Tibial nerve (tissue), 4 donors: Measurements from ENCODE around the gene FYCO1. TPM values are rescaled to one million over a fixed set of nuclear protein-coding genes. Genes with fewer than 3 reads are reported as not detected.

Experiments used
- DNase-seq, 2 donors: peaks; one replicate each; pipeline ENCODE4 v3.0.0-alpha.2; 2019; ENCODE audit warnings: low spot score in 2 of 2
- H3K27ac ChIP-seq, 4 donors: fragments of 200-600 bp; sonication (generic) in 3 of 4; one replicate each; pipeline ENCODE4 v1.5.1; 2017 to 2019; ENCODE audit warnings: mild to moderate bottlenecking in 1 of 4
- H3K27me3 ChIP-seq, 2 donors: fragments of 200-600 bp; sonication (generic) in 1 of 2; one replicate each; pipeline versions ENCODE4 v1.5.1 to v1.6.0; 2017 to 2019
- H3K36me3 ChIP-seq, 3 donors: fragments of 200-600 bp; sonication (generic); one replicate each; pipeline ENCODE4 v1.5.1; 2018 to 2019
- H3K4me1 ChIP-seq, 4 donors: fragments of 200-600 bp; sonication (generic) in 3 of 4; one replicate each; pipeline ENCODE4 v1.5.1; 2017 to 2019
- H3K4me3 ChIP-seq, 4 donors: fragments of 200-600 bp; sonication (generic) in 3 of 4; one replicate each; pipeline ENCODE4 v1.5.1; 2017 to 2019; ENCODE audit warnings: mild to moderate bottlenecking in 1 of 4, moderate library complexity in 1 of 4
- H3K9me3 ChIP-seq, 4 donors: fragments of 200-600 bp; sonication (generic) in 3 of 4; one replicate each; pipeline ENCODE4 v1.5.1; 2017 to 2019
- CTCF ChIP-seq, 5 experiments: fragments of 200-600 bp in 3 of 5; fragments of 450-650 bp in 2 of 5; sonication (generic) in 3 of 5; IDR thresholded peaks; one replicate each; pipeline ENCODE4 v1.5.1; 2016 to 2019; ENCODE audit warnings: antibody characterized with exemption in 5 of 5, mild to moderate bottlenecking in 3 of 5, moderate library complexity in 2 of 5
- EP300 ChIP-seq, 2 donors: sonication (generic); formaldehyde crosslinking; IDR thresholded peaks; one replicate each; pipeline ENCODE4 v1.6.1; 2017; ENCODE audit warnings: antibody characterized with exemption in 2 of 2, mild to moderate bottlenecking in 1 of 2
- POLR2A ChIP-seq, 2 donors: fragments of 450-650 bp; IDR thresholded peaks; one replicate each; pipeline ENCODE4 v1.6.1; 2017; ENCODE audit warnings: antibody characterized with exemption in 2 of 2, mild to moderate bottlenecking in 2 of 2, moderate library complexity in 2 of 2
- WGBS, 2 donors: methylation state at CpG; one replicate each; pipeline ENCODE4 v1.1.5; 2018; 5-methylcytosine and 5-hydroxymethylcytosine counted together
- total RNA-seq, 4 donors: library from RNA; depleted of rRNA; stranded (reverse); fragments of >200 nt; gene quantifications; one replicate each; pipeline ENCODE4 v1.1.0, GENCODE V29; 2016

Gene FYCO1
- total RNA-seq, 4 donors from 2014 or later, result 61.7 to 85.2 (median 67.9) TPM

GRCh38 chr3:45968149-45968548, 27.5 kb downstream of the FYCO1 start:
- Histone ChIP-seq H3K4me1 (no peaks in the 10 kb centered on the region), H3K9me3 (no peaks in the 10 kb centered on the region), H3K4me3 (no peak overlapping the region), H3K27me3 (no peaks in the 10 kb centered on the region), H3K27ac (no peak overlapping the region), H3K36me3 (peaks cover 3 to 98% (median 59%) of the 10 kb centered on the region in 3 donors)
- WGBS, 2 donors, result 82 to 86% methylated on average over 7 to 9 of the region's 9 CpGs
- TF ChIP-seq CTCF (IDR thresholded peaks at IDR 0.05) (no peak), POLR2A (IDR thresholded peaks at IDR 0.05) (no peak), EP300 (IDR thresholded peaks at IDR 0.05) (no peak)
- no peak for DNase-seq

GRCh38 chr3:45967724-45968123, 27.9 kb downstream of the FYCO1 start:
- Histone ChIP-seq H3K36me3 (peaks cover 3 to 98% (median 56%) of the 10 kb centered on the region in 3 donors), H3K4me1 (no peaks in the 10 kb centered on the region), H3K27me3 (no peaks in the 10 kb centered on the region), H3K9me3 (no peaks in the 10 kb centered on the region), H3K4me3 (no peak overlapping the region), H3K27ac (no peak overlapping the region)
- no peak for DNase-seq
- 75 to 80% methylated on average over 8 of the region's 8 CpGs for WGBS, 2 donors
- TF ChIP-seq CTCF (IDR thresholded peaks at IDR 0.05), result no peak

- no peak for DNase-seq
- TF ChIP-seq EP300 (IDR thresholded peaks at IDR 0.05), result no peak
- no peak for TF ChIP-seq CTCF (IDR thresholded peaks at IDR 0.05)
- Histone ChIP-seq H3K27ac (no peak overlapping the region), H3K4me3 (no peak overlapping the region), H3K27me3 (no peaks in the 10 kb centered on the region), H3K9me3 (no peaks in the 10 kb centered on the region), H3K36me3 (peaks cover 3 to 98% (median 51%) of the 10 kb centered on the region in 3 donors), H3K4me1 (no peaks in the 10 kb centered on the region)
- 78 to 83% methylated on average over 15 to 16 of the region's 16 CpGs for WGBS, 2 donors
Measured at GRCh38 chr3:45966950-45967640, 28.5 kb downstream of the FYCO1 start.

GRCh38 chr3:45966371-45966791, 29.2 kb downstream of the FYCO1 start:
- Histone ChIP-seq H3K4me1 (no peaks in the 10 kb centered on the region), H3K4me3 (no peak overlapping the region), H3K27me3 (no peaks in the 10 kb centered on the region), H3K36me3 (peaks cover 3 to 100% (median 53%) of the 10 kb centered on the region in 3 donors), H3K27ac (no peak overlapping the region), H3K9me3 (no peaks in the 10 kb centered on the region)
- no peak for DNase-seq
- 86 to 90% methylated on average over 17 of the region's 17 CpGs for WGBS, 2 donors
- TF ChIP-seq POLR2A (IDR thresholded peaks at IDR 0.05), result no peak
- no peak for TF ChIP-seq CTCF (IDR thresholded peaks at IDR 0.05)
- TF ChIP-seq EP300 (IDR thresholded peaks at IDR 0.05), result no peak

- Histone ChIP-seq H3K36me3 (peaks cover 3 to 100% (median 56%) of the 10 kb centered on the region in 3 donors), H3K4me3 (no peak overlapping the region), H3K4me1 (no peaks in the 10 kb centered on the region), H3K27me3 (no peaks in the 10 kb centered on the region), H3K27ac (no peak overlapping the region), H3K9me3 (no peaks in the 10 kb centered on the region)
- 90 to 95% methylated on average over 4 of the region's 4 CpGs for WGBS, 2 donors
- no peak for TF ChIP-seq POLR2A (IDR thresholded peaks at IDR 0.05)
- TF ChIP-seq CTCF (IDR thresholded peaks at IDR 0.05), result no peak
- DNase-seq, result no peak
Measured at GRCh38 chr3:45965653-45966052, 30.0 kb downstream of the FYCO1 start.
